Esophagus muscularis mucosa (tissue), 4 donors: ENCODE results near the gene CMBL.

Experiments used
- CTCF ChIP-seq, 3 experiments: fragments of 200-600 bp in 2 of 3; fragments of 450-650 bp in 1 of 3; sonication (generic) in 2 of 3; IDR thresholded peaks; one replicate each; pipeline ENCODE4 v1.5.1; 2017 to 2019; ENCODE audit warnings: antibody characterized with exemption in 3 of 3, mild to moderate bottlenecking in 2 of 3, moderate library complexity in 1 of 3
- EP300 ChIP-seq: sonication (generic); formaldehyde crosslinking; IDR thresholded peaks from one replicate; pipeline ENCODE4 v1.6.1; 2017; ENCODE audit warnings: antibody characterized with exemption
- POLR2A ChIP-seq: fragments of 450-650 bp; IDR thresholded peaks from one replicate; pipeline ENCODE4 v1.6.1; 2017; ENCODE audit warnings: antibody characterized with exemption, moderate library complexity, mild to moderate bottlenecking, low read depth
- POLR2AphosphoS5 ChIP-seq, 2 donors: sonication (generic); formaldehyde crosslinking; IDR thresholded peaks; one replicate each; pipeline ENCODE4 v1.6.1; 2017; ENCODE audit warnings: antibody characterized with exemption in 2 of 2

- TF ChIP-seq POLR2A: no peak
- no peak for TF ChIP-seq CTCF (IDR thresholded peaks at IDR 0.05)
- TF ChIP-seq POLR2AphosphoS5 (IDR thresholded peaks at IDR 0.05): no peak
- no peak for TF ChIP-seq EP300
Observed at GRCh38 chr5:10268100-10268499, 39.6 kb downstream of the CMBL start.
